Fibroblast of pulmonary artery (primary cell): ENCODE results near the gene NOC2L.

Experiments
- DNase-seq: peaks from one replicate; pipeline ENCODE4 v3.0.0-alpha.2; 2010; ENCODE audit warnings: low read depth
- H3K4me3 ChIP-seq: replicated peaks from 2 replicates; pipeline ENCODE4 v1.5.1; 2011; ENCODE audit warnings: low read depth, mild to moderate bottlenecking, control low read depth, low read length, moderate library complexity
- CTCF ChIP-seq: IDR thresholded peaks from 2 replicates; pipeline ENCODE4 v1.5.1; 2011; ENCODE audit warnings: mild to moderate bottlenecking, control low read depth, low read length, inconsistent platforms; ENCODE audit errors: missing control alignments

NOC2L gene

DNA sequence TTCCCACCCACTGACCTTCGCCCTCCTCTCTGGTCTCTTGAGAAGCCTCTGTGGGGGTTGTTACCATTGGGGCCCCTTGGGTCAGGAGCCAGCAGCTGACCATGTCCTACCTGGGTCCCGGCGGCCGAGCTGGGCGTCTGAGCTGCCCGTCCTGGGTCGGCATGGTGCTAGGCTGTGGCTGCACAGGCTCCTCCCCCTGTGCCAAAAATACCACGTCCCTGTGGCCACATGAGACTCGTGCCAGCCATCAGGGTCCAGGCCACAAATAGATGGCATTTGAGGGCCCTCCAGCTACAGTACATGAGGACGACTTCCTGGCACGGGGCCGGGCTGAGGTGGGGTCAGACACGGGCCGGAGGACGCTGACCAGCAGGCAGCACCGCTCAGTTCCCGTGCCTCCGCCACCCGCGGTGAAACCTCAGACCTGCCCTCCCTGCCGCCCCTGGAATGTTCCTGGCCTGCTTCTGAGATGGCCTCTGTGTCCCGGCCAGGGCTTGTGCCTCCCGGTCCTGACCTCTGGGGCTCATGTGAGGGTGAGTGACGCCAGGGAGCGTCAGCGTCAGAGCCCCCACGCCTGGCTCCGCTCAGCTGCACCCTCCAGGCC is 23.0 kb upstream of the NOC2L start, which contains the start of gene PERM1:
Gene PERM1 (minus strand): TSS at position 139 of the 604 bp plus-strand sequence. CDS start 1,064 bp downstream, outside the sequence.
- no peak for TF ChIP-seq CTCF
- no peak for DNase-seq
- H3K4me3 ChIP-seq, result no peak within 1 kb of the TSS

DNA sequence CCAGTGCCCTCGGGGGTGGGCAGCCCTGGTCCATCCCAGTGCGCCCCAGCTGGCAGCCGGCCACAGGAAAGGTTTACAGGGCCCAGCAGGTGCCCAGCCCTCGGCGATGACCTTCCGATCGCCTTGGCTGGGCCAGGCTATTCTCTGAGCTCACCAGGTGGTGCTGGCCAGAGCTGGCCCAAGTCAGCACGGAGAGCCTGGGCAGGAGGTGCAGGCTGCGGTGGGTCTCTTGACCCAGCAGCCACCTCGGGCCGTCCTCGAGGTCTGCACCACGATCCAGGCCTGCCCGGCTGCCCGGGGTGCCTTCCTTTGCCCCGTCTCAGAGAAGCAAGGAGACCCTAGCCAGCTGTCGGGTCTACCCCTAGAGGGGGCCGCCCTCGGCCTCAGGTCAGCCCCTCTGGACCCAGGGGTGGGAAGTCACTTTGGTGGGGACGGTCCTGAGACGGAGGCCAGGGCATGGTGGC is 22.5 kb upstream of the NOC2L start:
- H3K4me3 ChIP-seq, result no peak overlapping the region
- DNase-seq, result no peak
- TF ChIP-seq CTCF, result no peak

- DNase-seq, result no peak
- H3K4me3 ChIP-seq, result no peak overlapping the region
Observed at GRCh38 chr1:980602-981395, 21.7 kb upstream of the NOC2L start.

GRCh38 chr1:980137-980571 is 21.1 kb upstream of the NOC2L start:
- H3K4me3 ChIP-seq, result no peak overlapping the region
- DNase-seq, result no peak
- no peak for TF ChIP-seq CTCF

More at GRCh38 chr1:980602-981395, 21.7 kb upstream of the NOC2L start:
- TF ChIP-seq CTCF, result no peak

DNA sequence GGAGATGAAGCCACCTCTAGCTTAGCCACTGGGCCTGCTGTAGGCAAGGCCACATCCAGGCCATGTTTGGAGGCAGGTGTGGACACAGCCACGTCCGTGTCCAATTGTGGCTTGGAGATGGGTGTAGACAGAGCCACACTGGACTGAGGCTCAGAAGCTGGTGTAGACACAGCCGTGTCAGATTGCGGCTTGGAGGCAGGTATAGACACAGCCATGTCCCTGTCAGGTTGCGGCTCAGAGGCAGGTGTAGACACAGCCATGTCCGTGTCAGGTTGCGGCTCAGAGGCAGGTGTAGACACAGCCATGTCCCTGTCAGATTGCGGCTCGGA is 20.7 kb upstream of the NOC2L start:
- no peak for TF ChIP-seq CTCF
- no peak for DNase-seq
- H3K4me3 ChIP-seq, result no peak overlapping the region

DNA sequence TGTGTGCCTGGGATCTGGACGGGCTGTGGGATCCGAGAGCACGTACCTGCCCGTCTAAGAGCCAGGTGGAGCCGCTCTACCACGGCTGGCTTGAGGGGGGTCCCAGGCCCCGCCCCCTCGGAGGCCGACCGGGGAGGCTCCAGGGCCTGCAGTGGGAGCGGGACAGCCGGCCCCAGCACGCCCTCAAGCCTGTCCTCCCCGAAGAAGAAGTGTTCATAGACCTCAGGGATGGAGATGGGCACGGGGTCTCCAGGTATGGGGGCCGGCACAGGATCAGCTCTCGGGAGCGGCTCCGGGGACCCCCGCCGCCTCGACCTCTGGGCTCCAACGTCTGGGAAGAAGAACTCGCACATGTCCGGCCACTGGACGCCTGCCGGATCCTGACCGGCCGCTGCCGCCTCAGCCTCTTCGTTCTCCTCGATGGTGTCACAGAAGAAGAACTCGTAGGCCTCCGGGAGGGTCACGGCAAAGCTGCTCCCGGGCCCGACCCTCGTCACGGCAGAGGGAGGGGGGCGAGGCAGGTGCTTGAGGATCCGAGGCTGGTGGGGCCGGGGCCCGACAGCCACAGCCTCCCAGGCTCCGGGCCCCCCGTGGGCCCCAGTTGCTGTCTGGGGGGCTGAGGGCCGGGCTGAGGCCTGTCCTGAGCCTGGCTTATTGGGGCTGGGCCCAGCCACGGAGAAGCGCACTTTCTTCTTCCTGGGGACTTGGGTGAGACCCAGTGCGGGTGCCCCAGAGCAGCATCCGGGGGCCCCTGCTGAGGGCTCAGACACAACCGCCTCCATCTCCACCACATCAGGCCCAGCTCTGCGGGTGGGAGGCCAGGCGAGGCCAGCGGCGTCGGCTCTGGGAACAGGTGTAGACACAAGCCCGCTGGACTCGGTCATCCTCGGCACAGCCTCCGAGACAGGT is 20.0 kb upstream of the NOC2L start:
- no peak overlapping the region for H3K4me3 ChIP-seq
- no peak for TF ChIP-seq CTCF
- DNase-seq, result no peak
